Choroid plexus epithelial cell (primary cell): Measurements from ENCODE around the gene RHBDL2.

Experiments used
- DNase-seq: peaks from one replicate; pipeline ENCODE4 v3.0.0-alpha.2; 2010; ENCODE audit warnings: low read depth
- H3K4me3 ChIP-seq: 2 replicates; pipeline ENCODE4 v1.5.1; 2011; ENCODE audit warnings: low read depth, mild to moderate bottlenecking, control low read depth, low read length, moderate library complexity
- CTCF ChIP-seq: conservative IDR thresholded peaks from 2 replicates; pipeline ENCODE4 v1.5.1; 2011; ENCODE audit warnings: low read depth, mild to moderate bottlenecking, control low read depth, inconsistent platforms, low read length, moderate library complexity

The RHBDL2 gene

GRCh38 chr1:38870996-38871395 lies 70.6 kb downstream of the RHBDL2 start:
- no peak overlapping the region for H3K4me3 ChIP-seq
- TF ChIP-seq CTCF, result no peak
- no peak for DNase-seq

GRCh38 chr1:38867208-38867607 lies 74.4 kb downstream of the RHBDL2 start:
- TF ChIP-seq CTCF, result no peak
- no peak for DNase-seq
- no peak overlapping the region for H3K4me3 ChIP-seq

- H3K4me3 ChIP-seq, result no peak overlapping the region
- peak; percentile 13 for DNase-seq
- no peak for TF ChIP-seq CTCF
Measured at GRCh38 chr1:38865112-38865715, 76.4 kb downstream of the RHBDL2 start.

GRCh38 chr1:38860454-38860795 lies 81.2 kb downstream of the RHBDL2 start:
- peak; percentile 16 for DNase-seq
- peak overlapping the region; percentile 75 for H3K4me3 ChIP-seq
- TF ChIP-seq CTCF, result no peak

GRCh38 chr1:38859561-38860453 lies 81.8 kb downstream of the RHBDL2 start, which contains the start of gene RRAGC:
RRAGC (minus strand) TSS chr1:38859772; CDS start chr1:38859646, 126 bp downstream.
- no peak for TF ChIP-seq CTCF
- H3K4me3 ChIP-seq, result peak within 1 kb of the TSS; percentile 91

GRCh38 chr1:38858833-38859560 lies 82.6 kb downstream of the RHBDL2 start:
- H3K4me3 ChIP-seq, result peak overlapping the region; percentile 91
- TF ChIP-seq CTCF, result no peak
- peak; percentile 70 for DNase-seq

More at GRCh38 chr1:38859561-38860453, 81.8 kb downstream of the RHBDL2 start, which contains the start of gene RRAGC:
- DNase-seq, result peak; percentile 99
